ENCODE data around the gene SETMAR. TPM values are rescaled to one million over a fixed set of nuclear protein-coding genes. Genes with fewer than 3 reads are reported as not detected.

Gene SETMAR
- polyA plus RNA-seq, 1 of the 3 experiments (the other 2 are of a cell fraction): 10.6 TPM

DNA sequence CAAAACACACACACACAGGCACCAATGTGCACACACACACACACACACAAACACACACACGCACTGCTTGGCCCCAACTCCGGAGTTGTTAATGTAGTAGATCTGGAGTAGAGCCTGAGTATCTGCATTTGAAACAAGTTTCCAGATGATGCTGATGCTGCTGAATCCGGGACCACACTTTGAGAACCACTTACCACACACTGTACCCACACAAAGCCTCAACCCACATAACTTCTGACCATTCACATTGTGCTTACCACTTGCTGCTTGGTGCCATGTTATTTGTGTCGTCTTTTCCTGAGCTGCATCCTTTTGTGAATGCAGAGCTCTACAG lies 36.9 kb downstream of the SETMAR start:
- H3K9me2 ChIP-seq: no peaks in the 10 kb centered on the region
- H4K20me1 ChIP-seq (ENCODE audit: insufficient read depth): no peaks in the 10 kb centered on the region
- POLR2A ChIA-PET: no interaction called here
- H3K4me1 ChIP-seq (ENCODE audit: control insufficient read depth in 1 of 2, insufficient read depth in 2 of 2, low read depth in 1 of 2, low read length in 1 of 2): peaks cover 5% of the 10 kb centered on the region in 2 experiments; a peak in 2 of 4 replicates
- H3K4me2 ChIP-seq: no peak overlapping the region
- no peak overlapping the region for H3K4me3 ChIP-seq (ENCODE audit: low read depth in 2 of 2, low read length in 1 of 2)
- H3K79me2 ChIP-seq (ENCODE audit: insufficient read depth): no peaks in the 10 kb centered on the region
- DNase-seq: no peak
- H3K9me3 ChIP-seq: no peaks in the 10 kb centered on the region
- H3K36me3 ChIP-seq (replicated peaks in 1 of 2; ENCODE audit: control insufficient read depth in 1 of 2, insufficient read depth in 2 of 2, low read length in 1 of 2): no peaks in the 10 kb centered on the region
- 91% methylated on average over 4 of the region's 4 CpGs for WGBS (ENCODE audit: low lambda C conversion rate)
- H3K9ac ChIP-seq: no peak overlapping the region
- TF ChIP-seq RXRA (IDR thresholded peaks at IDR 0.05; ENCODE audit: borderline replicate concordance, low read depth) (no peak), POLR2AphosphoS5 (IDR thresholded peaks at IDR 0.05; ENCODE audit: low read depth, low read length) (no peak), RCOR1 (IDR thresholded peaks at IDR 0.05; ENCODE audit: low read length) (no peak), USF2 (IDR thresholded peaks at IDR 0.05; ENCODE audit: borderline replicate concordance, low read depth, low read length) (no peak), RAD21 (IDR thresholded peaks at IDR 0.05; ENCODE audit: low read length) (no peak), NRF1 (IDR thresholded peaks at IDR 0.05; ENCODE audit: low read depth, low read length) (no peak), IRF3 (IDR thresholded peaks at IDR 0.05; ENCODE audit: low read depth, low read length) (no peak), ELF1 (IDR thresholded peaks at IDR 0.05) (no peak), MEF2A (IDR thresholded peaks at IDR 0.05; ENCODE audit: borderline replicate concordance, low read depth) (no peak), CHD2 (IDR thresholded peaks at IDR 0.05; ENCODE audit: low read length, partially characterized antibody) (no peak), NFIC (IDR thresholded peaks at IDR 0.05; ENCODE audit: borderline replicate concordance) (no peak), TCF12 (IDR thresholded peaks at IDR 0.05) (no peak), RFX5 (IDR thresholded peaks at IDR 0.05; ENCODE audit: low read length) (no peak), FOSL2 (IDR thresholded peaks at IDR 0.05; ENCODE audit: borderline replicate concordance, low read depth) (no peak), FOXM1 (IDR thresholded peaks at IDR 0.05; ENCODE audit: low read depth) (no peak), GATA2 (CRISPR knock-in tag; IDR thresholded peaks at IDR 0.05) (no peak)
- CTCF ChIA-PET: interaction anchor here (3.0 to 4.6 kb wide), 2 partner anchors 11 to 293 kb away, joined by 27 to 28 read pairs; no protein-coding TSS in a partner anchor
- no peak overlapping the region for H2AFZ ChIP-seq (ENCODE audit: low read depth)
- H3K27me3 ChIP-seq (ENCODE audit: insufficient read depth): no peaks in the 10 kb centered on the region
- H3K27ac ChIP-seq (ENCODE audit: low read depth in 2 of 2, low read length in 1 of 2): no peak overlapping the region
- no peaks in the 10 kb centered on the region for H3F3A ChIP-seq (replicated peaks; ENCODE audit: insufficient read depth)

DNA sequence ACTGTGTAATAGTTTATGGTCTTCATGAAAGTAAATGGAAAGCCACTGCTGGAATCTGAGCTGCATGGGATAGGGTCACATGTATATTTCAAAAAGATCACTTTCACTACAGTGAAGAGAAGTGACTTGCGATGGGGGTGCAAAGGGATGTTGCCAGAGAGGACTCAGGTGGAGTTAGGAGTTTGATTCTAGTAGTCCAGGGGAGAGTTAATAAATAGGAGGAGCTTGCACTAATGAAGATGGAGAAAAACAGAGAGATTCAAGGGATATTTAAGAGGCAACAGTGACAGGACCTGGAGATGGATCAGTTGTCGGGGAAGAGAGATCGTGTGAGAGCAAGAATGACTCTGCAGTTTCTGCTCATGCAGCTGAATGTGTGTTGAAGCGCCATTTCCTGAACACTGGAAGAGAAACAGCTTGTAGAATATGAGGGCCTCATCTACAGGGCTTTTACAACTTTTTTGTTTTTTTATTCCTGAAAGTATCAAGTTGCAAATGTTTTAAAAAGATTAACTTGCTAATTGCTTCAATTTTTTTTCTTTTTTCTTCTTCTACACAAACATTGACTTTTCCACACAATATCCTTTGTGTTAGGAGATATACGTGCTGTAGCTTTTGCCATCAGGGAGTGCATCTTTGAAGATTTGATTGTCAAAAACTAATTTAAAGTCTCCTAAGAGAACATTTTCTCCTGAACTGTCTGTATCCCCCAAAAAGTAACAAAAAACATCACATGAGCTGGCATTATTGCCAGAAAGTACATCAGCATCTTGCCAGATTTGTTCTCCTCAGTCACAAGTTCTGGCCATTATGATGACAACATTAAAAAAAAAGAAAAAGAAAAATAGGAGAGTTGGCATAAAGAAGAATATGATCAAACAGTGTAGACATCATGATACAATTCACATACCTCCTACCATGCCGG lies 37.5 kb downstream of the SETMAR start:
- Histone ChIP-seq H3K9ac (no peak overlapping the region), H3K4me3 (ENCODE audit: low read depth in 2 of 2, low read length in 1 of 2) (no peak overlapping the region), H4K20me1 (ENCODE audit: insufficient read depth) (no peaks in the 10 kb centered on the region), H3F3A (replicated peaks; ENCODE audit: insufficient read depth) (no peaks in the 10 kb centered on the region), H3K4me1 (ENCODE audit: control insufficient read depth in 1 of 2, insufficient read depth in 2 of 2, low read depth in 1 of 2, low read length in 1 of 2) (peaks cover 5% of the 10 kb centered on the region in 2 experiments; a peak in 2 of 4 replicates), H3K9me2 (no peaks in the 10 kb centered on the region), H3K9me3 (no peaks in the 10 kb centered on the region), H3K36me3 (replicated peaks in 1 of 2; ENCODE audit: control insufficient read depth in 1 of 2, insufficient read depth in 2 of 2, low read length in 1 of 2) (no peaks in the 10 kb centered on the region), H3K27ac (ENCODE audit: low read depth in 2 of 2, low read length in 1 of 2) (no peak overlapping the region), H3K4me2 (no peak overlapping the region), H2AFZ (ENCODE audit: low read depth) (no peak overlapping the region), H3K27me3 (ENCODE audit: insufficient read depth) (no peaks in the 10 kb centered on the region), H3K79me2 (ENCODE audit: insufficient read depth) (no peaks in the 10 kb centered on the region)
- TF ChIP-seq ELF1 (IDR thresholded peaks at IDR 0.05) (no peak), TEAD4 (IDR thresholded peaks at IDR 0.05; ENCODE audit: borderline replicate concordance, insufficient read depth) (no peak), RFX5 (IDR thresholded peaks at IDR 0.05; ENCODE audit: low read length) (no peak), CHD2 (IDR thresholded peaks at IDR 0.05; ENCODE audit: low read length, partially characterized antibody) (no peak), CTCF (IDR thresholded peaks at IDR 0.05) (no peak), EZH2phosphoT487 (IDR thresholded peaks at IDR 0.05; ENCODE audit: borderline replicate concordance, low read depth) (no peak), USF2 (IDR thresholded peaks at IDR 0.05; ENCODE audit: borderline replicate concordance, low read depth, low read length) (no peak), EP300 (IDR thresholded peaks at IDR 0.05; ENCODE audit: borderline replicate concordance in 1 of 2, low read depth in 1 of 2, low read length in 1 of 2) (no peak), SIN3A (IDR thresholded peaks at IDR 0.05; ENCODE audit: borderline replicate concordance, low read depth, low read length) (no peak)
- ChIA-PET CTCF (interaction anchor here (0.5 to 4.6 kb wide), 3 partner anchors 10 to 301 kb away, joined by 3 to 28 read pairs (median 27); no protein-coding TSS in a partner anchor), POLR2A (no interaction called here)
- WGBS (ENCODE audit: low lambda C conversion rate): 86% methylated on average over 6 of the region's 6 CpGs
- no peak for DNase-seq

Measured in SK-N-SH (cell line).